Heart right ventricle (tissue), 16 donors: ENCODE data around the gene BRAT1. TPM values are rescaled to one million over a fixed set of nuclear protein-coding genes. Genes with fewer than 3 reads are reported as not detected.

Source experiments
- ATAC-seq, 8 donors: fragments of 200-7000 bp; cut with Tn5 transposase; one replicate each; pipeline ENCODE4 v1.9.1; 2020; ENCODE audit warnings: mild to moderate bottlenecking in 8 of 8, moderate library complexity in 8 of 8, moderate number of reproducible peaks in 1 of 8
- DNase-seq, 2 donors: peaks; one replicate each; pipeline ENCODE4 v3.0.0-alpha.2; 2020
- H3K27ac ChIP-seq, 10 donors: fragments of 200-600 bp; sonication (generic) in 2 of 10; one replicate each; pipeline versions ENCODE4 v1.5.0 to v1.8.0; 2020 to 2022; ENCODE audit warnings: mild to moderate bottlenecking in 3 of 10
- H3K27me3 ChIP-seq, 7 donors: fragments of 200-600 bp; one replicate each; pipeline ENCODE4 v1.8.0; 2021 to 2022; ENCODE audit warnings: mild to moderate bottlenecking in 2 of 7
- H3K36me3 ChIP-seq, 9 donors: fragments of 200-600 bp; sonication (generic) in 1 of 9; one replicate each; pipeline versions ENCODE4 v1.5.0 to v1.8.0; 2020 to 2022; ENCODE audit warnings: mild to moderate bottlenecking in 2 of 9
- H3K4me1 ChIP-seq, 9 donors: fragments of 200-600 bp; sonication (generic) in 1 of 9; one replicate each; pipeline versions ENCODE4 v1.5.0 to v1.8.0; 2020 to 2022; ENCODE audit warnings: mild to moderate bottlenecking in 4 of 9
- H3K4me3 ChIP-seq, 10 donors: fragments of 200-600 bp; sonication (generic) in 2 of 10; one replicate each; pipeline versions ENCODE4 v1.5.0 to v1.8.0; 2020 to 2022; ENCODE audit warnings: mild to moderate bottlenecking in 7 of 10, moderate library complexity in 2 of 10
- H3K9me3 ChIP-seq, 11 donors: fragments of 200-600 bp in 10 of 11; sonication (generic) in 2 of 11; one replicate each; pipeline versions ENCODE4 v1.5.0 to v1.8.0; 2013 to 2022; ENCODE audit warnings: mild to moderate bottlenecking in 2 of 11, control low read depth in 1 of 11, moderate library complexity in 1 of 11
- WGBS, 2 donors: extraction: QIAGEN DNeasy Blood & Tissue Kit; methylation state at CpG; one replicate each; pipeline ENCODE4 v1.1.7; 2013; ENCODE audit warnings: inconsistent platforms in 1 of 2; 5-methylcytosine and 5-hydroxymethylcytosine counted together
- intact Hi-C, 10 donors: fragments of 100-400 bp; cut with DNase I; formaldehyde crosslinking; loops; one replicate each; pipeline versions ENCODE4 v1.11.1 to v1.14.2; 2022
- polyA plus RNA-seq, 2 donors: library from polyadenylated mRNA; stranded (reverse); fragments of 200-250 nt; gene quantifications; one replicate each; pipeline ENCODE4 v1.2.3, GENCODE V29; 2013
- total RNA-seq, 10 donors: library from RNA; stranded (reverse); fragmentation: NEBNext Ultra II Directional in 3 of 10; extraction: Animal tissue kit (Norgen Biotek cat#: 25700) in 3 of 10; gene quantifications; one replicate each; pipeline versions ENCODE4 v1.2.1 to v1.2.4, GENCODE V29; 2021 to 2023
- TF ChIP-seq, protein P1 (sequence below), 9 donors: fragments of 200-600 bp; sonication (generic) in 2 of 9; IDR thresholded peaks; one replicate each; pipeline versions ENCODE4 v1.5.0 to v1.8.0; 2021 to 2022; ENCODE audit warnings: antibody characterized with exemption in 9 of 9, mild to moderate bottlenecking in 5 of 9, moderate library complexity in 1 of 9
- donor health status: Arrhythmogenic right ventricular cardiomyopathy.
- donor health status: ischemic (EF 13 %, LVEDD 7.1; RV severe dilation, severe dysfunction).
- donor health status: healthy with polysubstance abuse.
- donor health status: DM: no; HTN: yes; CAD: no.
- donor health status: DM: no; HTN: no; CAD: no.
- donor health status: ischemic (EF 25% LVEDD 6.9; RV normal size, moderate dysfunction).
- donor health status: ischemic (EF 25% LVEDD 5.7; RV mildly dilated, moderate dysfunction).
- donor health status: healthy.
- donor health status: DM: yes; HTN: yes; CAD: no.
- donor health status: Ischemic cardiomyopathy.
- donor health status: ischemic (EF 35%, LVEDD 5.7; RV mildly dilated, moderate dysfunction).
- donor health status: nonischemic (EF 11% LVEDD 7.7; RV severe dilation, severe dysfunction).
- donor health status: DM: yes; HTN: yes; CAD: no.
- donor health status: PGD.
- donor health status: ischemic (EF 29% LVEDD 5.4; RV normal size, mild dysfunction).
- donor health status: nonischemic (EF 23%, LVEDD 6.1; RV moderate dilation, normal function).

The BRAT1 gene
- total and polyA plus RNA-seq, 12 donors: 10.6 to 22.8 (median 13.9) TPM

DNA sequence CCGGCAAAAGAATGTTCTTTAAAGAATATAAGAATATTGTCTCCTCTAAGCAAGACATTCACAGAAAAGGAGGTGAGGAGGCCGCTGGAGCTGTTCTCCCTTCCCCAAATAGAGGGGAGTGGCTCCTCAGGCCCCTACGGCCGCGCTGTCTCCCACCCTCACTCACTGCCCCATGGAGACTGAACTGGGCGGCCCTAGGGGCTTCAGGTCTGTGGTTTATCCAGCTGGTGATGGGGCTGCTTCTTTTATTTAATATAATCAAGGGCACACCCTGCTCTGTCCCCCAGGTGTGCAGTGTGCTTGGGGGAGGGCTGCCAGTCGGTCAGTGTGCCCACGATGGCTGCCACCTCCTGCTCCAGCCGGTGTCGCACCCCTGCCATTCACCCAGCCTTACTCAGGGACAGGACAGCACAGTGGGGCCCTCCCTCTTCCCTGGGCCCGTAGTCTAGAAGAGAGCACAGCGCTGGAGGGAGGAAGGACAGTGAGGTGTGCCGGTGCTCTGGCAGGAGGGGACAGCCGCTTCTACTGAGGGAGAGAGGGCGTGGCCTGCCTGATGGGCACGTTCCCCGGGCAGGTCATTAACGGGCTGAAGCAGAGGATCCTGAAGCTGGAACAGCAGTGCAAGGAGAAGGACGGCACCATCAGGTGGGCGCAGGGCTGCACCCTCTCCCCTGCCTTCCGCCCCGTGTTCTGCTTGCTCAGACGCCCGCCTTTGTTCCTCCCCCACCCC is 26.8 kb upstream of the BRAT1 start:
- no peaks in the 10 kb centered on the region for H3K9me3 ChIP-seq
- no peak overlapping the region for H3K27ac ChIP-seq
- DNase-seq: no peak
- no peak overlapping the region for H3K4me3 ChIP-seq
- peak in 2 of 8 donors; percentile 20 to 22 for ATAC-seq
- WGBS, 2 donors: 88 to 91% methylated on average over 24 of the region's 24 CpGs
- H3K4me1 ChIP-seq: no peaks in the 10 kb centered on the region
- TF ChIP-seq, protein P1, sequence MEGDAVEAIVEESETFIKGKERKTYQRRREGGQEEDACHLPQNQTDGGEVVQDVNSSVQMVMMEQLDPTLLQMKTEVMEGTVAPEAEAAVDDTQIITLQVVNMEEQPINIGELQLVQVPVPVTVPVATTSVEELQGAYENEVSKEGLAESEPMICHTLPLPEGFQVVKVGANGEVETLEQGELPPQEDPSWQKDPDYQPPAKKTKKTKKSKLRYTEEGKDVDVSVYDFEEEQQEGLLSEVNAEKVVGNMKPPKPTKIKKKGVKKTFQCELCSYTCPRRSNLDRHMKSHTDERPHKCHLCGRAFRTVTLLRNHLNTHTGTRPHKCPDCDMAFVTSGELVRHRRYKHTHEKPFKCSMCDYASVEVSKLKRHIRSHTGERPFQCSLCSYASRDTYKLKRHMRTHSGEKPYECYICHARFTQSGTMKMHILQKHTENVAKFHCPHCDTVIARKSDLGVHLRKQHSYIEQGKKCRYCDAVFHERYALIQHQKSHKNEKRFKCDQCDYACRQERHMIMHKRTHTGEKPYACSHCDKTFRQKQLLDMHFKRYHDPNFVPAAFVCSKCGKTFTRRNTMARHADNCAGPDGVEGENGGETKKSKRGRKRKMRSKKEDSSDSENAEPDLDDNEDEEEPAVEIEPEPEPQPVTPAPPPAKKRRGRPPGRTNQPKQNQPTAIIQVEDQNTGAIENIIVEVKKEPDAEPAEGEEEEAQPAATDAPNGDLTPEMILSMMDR (IDR thresholded peaks at IDR 0.05): no peak
- peaks cover 0 to 51% (median 8%) of the 10 kb centered on the region in 9 donors for H3K36me3 ChIP-seq
- intact Hi-C loops: no loop called here
- no peaks in the 10 kb centered on the region for H3K27me3 ChIP-seq

DNA sequence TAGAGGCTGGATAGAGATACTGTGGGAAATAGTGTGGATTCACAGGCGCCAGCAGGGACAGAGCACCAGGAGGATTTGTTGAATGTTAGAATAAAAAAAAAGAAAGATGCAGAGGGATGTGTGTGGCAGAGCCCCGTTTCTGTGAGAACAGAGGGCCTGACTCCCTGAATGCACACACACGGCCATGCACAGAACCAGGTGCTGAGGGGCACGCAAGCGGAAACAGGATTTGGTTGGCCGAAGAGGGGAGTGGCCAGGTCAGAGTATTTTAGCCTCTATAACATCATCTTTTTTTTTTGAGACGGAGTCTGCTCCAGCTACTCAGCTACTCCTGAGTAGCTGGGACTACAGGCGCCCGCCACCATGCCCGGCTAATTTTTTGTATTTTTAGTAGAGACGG is 25.3 kb upstream of the BRAT1 start:
- whole genome bisulfite sequencing, 2 donors: 96% methylated on average over 11 of the region's 11 CpGs
- Histone ChIP-seq H3K9me3 (no peaks in the 10 kb centered on the region), H3K27ac (no peak overlapping the region), H3K27me3 (no peaks in the 10 kb centered on the region), H3K4me1 (no peaks in the 10 kb centered on the region), H3K4me3 (no peak overlapping the region), H3K36me3 (peaks cover 0 to 50% (median 8%) of the 10 kb centered on the region in 9 donors)
- ATAC-seq: no peak
- DNase-seq: no peak
- TF ChIP-seq, protein P1 (IDR thresholded peaks at IDR 0.05): no peak
- intact Hi-C loops: no loop called here

DNA sequence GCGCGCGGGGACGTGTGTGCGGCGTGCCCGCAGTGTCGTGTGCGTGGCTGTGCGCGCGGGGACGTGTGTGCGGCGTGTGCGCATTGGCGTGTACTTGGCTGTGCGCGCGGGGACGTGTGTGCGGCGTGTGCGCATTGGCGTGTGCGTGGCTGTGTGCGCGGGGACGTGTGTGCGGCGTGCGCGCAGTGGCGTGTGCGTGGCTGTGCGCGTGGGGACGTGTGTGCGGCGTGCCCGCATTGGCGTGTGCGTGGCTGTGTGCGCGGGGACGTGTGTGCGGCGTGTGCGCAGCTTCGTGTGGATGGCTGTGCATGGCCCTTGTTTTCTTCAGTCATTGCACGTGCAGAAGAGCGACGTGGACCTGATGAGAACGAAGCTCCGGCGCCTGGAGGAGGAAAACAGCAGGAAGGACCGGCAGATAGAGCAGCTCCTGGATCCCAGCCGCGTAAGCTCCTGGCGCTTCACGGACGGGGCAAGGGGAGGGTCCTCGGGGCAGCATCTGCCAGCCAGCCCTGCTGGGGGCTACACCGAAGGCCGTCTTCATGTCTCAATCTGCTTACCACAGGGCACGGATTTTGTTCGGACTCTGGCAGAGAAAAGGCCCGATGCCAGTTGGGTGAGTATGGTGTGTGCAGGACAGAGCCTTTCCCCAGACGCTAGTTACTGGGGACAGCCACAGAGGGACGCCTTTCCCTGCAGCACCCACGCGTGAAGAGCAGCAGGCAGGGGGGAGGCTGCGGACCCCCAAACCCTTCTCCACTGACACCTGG is 22.8 kb upstream of the BRAT1 start:
- WGBS, 2 donors: 96 to 97% methylated on average over 58 to 73 of the region's 73 CpGs
- ATAC-seq (no peak), DNase-seq (no peak)
- Histone ChIP-seq H3K27ac (no peak overlapping the region), H3K9me3 (no peaks in the 10 kb centered on the region), H3K4me3 (no peak overlapping the region), H3K36me3 (peaks cover 0 to 52% (median 15%) of the 10 kb centered on the region in 9 donors), H3K4me1 (no peaks in the 10 kb centered on the region), H3K27me3 (no peaks in the 10 kb centered on the region)
- TF ChIP-seq, protein P1 (IDR thresholded peaks at IDR 0.05): no peak
- intact Hi-C loops: loop anchor here in 1 of 10 donors (10.0 kb wide), 1 partner anchor 87 kb away; no protein-coding TSS in a partner anchor

DNA sequence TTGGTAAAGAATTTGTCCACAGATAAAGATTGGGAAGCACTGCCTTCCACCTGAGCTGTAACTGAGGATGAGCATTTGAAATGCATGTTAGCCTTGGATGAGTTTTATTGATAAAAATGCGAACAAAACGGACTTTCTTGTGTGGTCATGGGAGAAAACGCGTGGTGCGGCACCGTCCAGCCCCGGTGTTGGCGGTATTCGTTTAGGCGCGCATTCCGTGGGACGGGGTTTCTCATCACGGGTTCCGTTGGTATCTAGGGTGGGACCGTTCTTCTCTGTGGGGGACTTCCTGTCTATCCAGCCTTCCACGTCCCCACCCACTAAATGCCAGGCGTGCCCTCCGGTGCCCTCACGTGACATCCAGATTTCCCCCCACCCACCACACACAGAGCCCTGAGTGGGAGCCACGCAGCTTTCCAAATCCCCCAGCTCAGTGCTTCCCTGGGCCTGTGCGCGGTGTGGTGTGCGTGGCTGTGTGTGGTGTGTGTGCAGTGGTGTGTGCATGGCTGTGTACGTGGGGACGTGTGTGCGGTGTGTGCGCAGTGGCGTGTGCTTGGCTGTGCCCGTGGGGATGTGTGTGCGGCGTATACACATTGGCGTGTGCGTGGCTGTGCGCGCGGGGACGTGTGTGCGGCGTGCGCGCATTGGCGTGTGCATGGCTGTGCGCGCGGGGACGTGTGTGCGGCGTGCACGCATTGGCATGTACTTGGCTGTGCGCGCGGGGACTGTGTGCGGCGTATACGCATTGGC is 21.6 kb upstream of the BRAT1 start:
- Histone ChIP-seq H3K4me3 (no peak overlapping the region), H3K36me3 (peaks cover 0 to 63% (median 20%) of the 10 kb centered on the region in 9 donors), H3K4me1 (no peaks in the 10 kb centered on the region), H3K27ac (no peak overlapping the region), H3K27me3 (no peaks in the 10 kb centered on the region), H3K9me3 (no peaks in the 10 kb centered on the region)
- WGBS, 2 donors: 93% methylated on average over 45 to 56 of the region's 56 CpGs
- ATAC-seq: no peak
- DNase-seq: no peak
- intact Hi-C loops: loop anchor here in 1 of 10 donors (10.0 kb wide), 1 partner anchor 88 kb away; no protein-coding TSS in a partner anchor
- TF ChIP-seq, protein P1 (IDR thresholded peaks at IDR 0.05): no peak
